Measurements from ENCODE around the gene CACNA1I.

DNA sequence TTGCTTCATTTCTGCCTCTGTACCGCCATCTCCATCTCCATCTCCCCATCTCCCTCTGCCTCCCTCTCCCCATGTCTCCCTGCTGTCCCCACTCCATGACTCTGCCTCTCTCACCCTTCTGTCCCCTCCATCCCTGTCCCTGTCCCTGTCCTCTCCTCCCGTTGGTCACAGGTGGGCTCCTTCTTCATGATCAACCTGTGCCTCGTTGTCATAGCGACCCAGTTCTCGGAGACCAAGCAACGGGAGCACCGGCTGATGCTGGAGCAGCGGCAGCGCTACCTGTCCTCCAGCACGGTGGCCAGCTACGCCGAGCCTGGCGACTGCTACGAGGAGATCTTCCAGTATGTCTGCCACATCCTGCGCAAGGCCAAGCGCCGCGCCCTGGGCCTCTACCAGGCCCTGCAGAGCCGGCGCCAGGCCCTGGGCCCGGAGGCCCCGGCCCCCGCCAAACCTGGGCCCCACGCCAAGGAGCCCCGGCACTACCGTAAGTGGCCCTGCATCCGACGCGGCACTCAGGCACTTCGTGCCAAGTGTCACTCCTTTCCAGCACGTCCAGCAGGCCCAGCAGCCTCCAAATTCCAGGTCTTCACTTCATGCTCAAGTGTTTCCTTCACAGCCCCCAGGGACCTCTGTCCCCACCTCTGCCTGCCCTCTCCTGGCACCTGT lies 76.0 kb downstream of the CACNA1I start:
- no peak for TF ChIP-seq POLR2A (IDR thresholded peaks at IDR 0.05)
- TF ChIP-seq, protein P1, sequence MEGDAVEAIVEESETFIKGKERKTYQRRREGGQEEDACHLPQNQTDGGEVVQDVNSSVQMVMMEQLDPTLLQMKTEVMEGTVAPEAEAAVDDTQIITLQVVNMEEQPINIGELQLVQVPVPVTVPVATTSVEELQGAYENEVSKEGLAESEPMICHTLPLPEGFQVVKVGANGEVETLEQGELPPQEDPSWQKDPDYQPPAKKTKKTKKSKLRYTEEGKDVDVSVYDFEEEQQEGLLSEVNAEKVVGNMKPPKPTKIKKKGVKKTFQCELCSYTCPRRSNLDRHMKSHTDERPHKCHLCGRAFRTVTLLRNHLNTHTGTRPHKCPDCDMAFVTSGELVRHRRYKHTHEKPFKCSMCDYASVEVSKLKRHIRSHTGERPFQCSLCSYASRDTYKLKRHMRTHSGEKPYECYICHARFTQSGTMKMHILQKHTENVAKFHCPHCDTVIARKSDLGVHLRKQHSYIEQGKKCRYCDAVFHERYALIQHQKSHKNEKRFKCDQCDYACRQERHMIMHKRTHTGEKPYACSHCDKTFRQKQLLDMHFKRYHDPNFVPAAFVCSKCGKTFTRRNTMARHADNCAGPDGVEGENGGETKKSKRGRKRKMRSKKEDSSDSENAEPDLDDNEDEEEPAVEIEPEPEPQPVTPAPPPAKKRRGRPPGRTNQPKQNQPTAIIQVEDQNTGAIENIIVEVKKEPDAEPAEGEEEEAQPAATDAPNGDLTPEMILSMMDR (IDR thresholded peaks at IDR 0.05): no peak
